Bone marrow (tissue), 2 donors: ENCODE measurements around the gene HBG2.
A peak's percentile ranks its signal among the peaks of the same experiment; 100 is the strongest.
"Not testable (repeated sequence)": the region's sequence is repeated elsewhere in the genome, so short reads cannot be mapped to it uniquely, and the experiment has no call there.

Source experiments
- DNase-seq, 2 donors: peaks; one replicate each; lab custom pipeline; 2025; lab: John Stamatoyannopoulos, UW

Gene HBG2

GRCh38 chr11:5254646-5255413 is at the start of gene HBG2:
Gene HBG2 (minus strand): TSS chr11:5254781. CDS start chr11:5254728, 53 bp downstream.
- DNase-seq, result not testable (repeated sequence)

GRCh38 chr11:5304046-5304445 is 49.5 kb upstream of the HBG2 start:
- no peak for DNase-seq

- DNase-seq, result no peak
These were observed 49.0 kb upstream of the HBG2 start for GRCh38 chr11:5303626-5304025.

- DNase-seq, result no peak
These were observed 47.3 kb upstream of the HBG2 start, which contains the start of gene OR51B4 for GRCh38 chr11:5301846-5302245. Gene OR51B4 (minus strand): TSS chr11:5301946. CDS start chr11:5301946, 0 bp downstream.

- no peak for DNase-seq
These were observed 45.7 kb upstream of the HBG2 start for GRCh38 chr11:5300251-5300650.

- no peak for DNase-seq
These were observed 43.9 kb upstream of the HBG2 start for GRCh38 chr11:5298451-5298850.

- no peak for DNase-seq
These were observed 43.2 kb upstream of the HBG2 start for GRCh38 chr11:5297721-5298323.

GRCh38 chr11:5294342-5294995 is 39.9 kb upstream of the HBG2 start:
- not testable (repeated sequence) for DNase-seq

- no peak for DNase-seq
These were observed 38.4 kb upstream of the HBG2 start for GRCh38 chr11:5293028-5293427.

- DNase-seq, result peak in 1 of 2 donors; percentile 64
These were observed 36.7 kb upstream of the HBG2 start for GRCh38 chr11:5291207-5291838.

GRCh38 chr11:5290106-5290505 is 35.5 kb upstream of the HBG2 start:
- DNase-seq, result no peak

- DNase-seq, result no peak
These were observed 35.1 kb upstream of the HBG2 start for GRCh38 chr11:5289696-5290095.

- no peak for DNase-seq
These were observed 34.4 kb upstream of the HBG2 start for GRCh38 chr11:5288906-5289550.

- no peak for DNase-seq
These were observed 33.7 kb upstream of the HBG2 start for GRCh38 chr11:5288108-5288905.

- no peak for DNase-seq
These were observed 32.3 kb upstream of the HBG2 start for GRCh38 chr11:5286901-5287300.

- DNase-seq, result no peak
These were observed 31.8 kb upstream of the HBG2 start for GRCh38 chr11:5286351-5286750.

- DNase-seq, result no peak
These were observed 31.2 kb upstream of the HBG2 start for GRCh38 chr11:5285703-5286340.

- no peak for DNase-seq
These were observed 30.1 kb upstream of the HBG2 start for GRCh38 chr11:5284637-5285036.

GRCh38 chr11:5283882-5284281 is 29.3 kb upstream of the HBG2 start:
- no peak for DNase-seq

- no peak for DNase-seq
These were observed 28.5 kb upstream of the HBG2 start for GRCh38 chr11:5283086-5283485.

- no peak for DNase-seq
These were observed 28.0 kb upstream of the HBG2 start for GRCh38 chr11:5282628-5283027.
